ENCODE data around the gene RPS18.

DNA sequence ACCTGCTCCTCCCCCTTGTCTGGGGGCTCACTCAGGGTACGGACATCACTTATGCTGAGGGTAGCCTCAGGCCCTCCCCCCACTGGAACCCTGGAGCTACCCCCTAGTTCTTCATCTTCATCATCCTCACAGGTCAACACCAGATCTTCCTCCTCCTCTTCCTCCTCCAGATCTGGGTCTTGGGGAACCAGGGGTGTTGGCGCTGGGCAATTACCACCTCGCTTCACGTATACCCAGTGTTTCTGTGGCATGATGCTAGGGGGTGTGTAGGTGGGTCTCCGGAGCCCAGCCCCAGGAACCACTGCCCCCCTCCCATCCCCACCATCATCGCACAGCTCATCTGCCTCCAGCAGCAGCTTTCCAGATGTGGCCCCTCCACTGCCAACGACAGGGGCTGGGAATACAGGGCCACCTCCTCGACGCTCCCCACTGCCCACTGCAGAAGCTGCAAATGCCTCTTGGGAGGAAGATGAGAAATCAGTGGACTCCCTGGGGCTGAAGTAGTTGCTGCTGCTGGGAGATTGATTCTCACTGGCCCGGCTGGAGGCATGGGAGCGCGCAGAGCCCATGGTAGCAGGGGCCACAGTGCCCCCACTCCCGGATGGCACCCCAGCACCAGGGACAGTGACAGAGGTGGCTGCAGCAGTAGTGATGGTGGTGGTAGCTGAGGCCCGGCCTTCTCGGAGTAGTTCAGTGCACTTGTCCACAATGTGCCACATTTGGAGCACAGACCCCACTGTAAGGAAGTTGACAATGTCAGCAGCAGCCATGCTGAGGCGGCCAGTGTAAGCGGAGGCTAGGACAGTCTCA lies 44.1 kb downstream of the RPS18 start:
- no peak for TF ChIP-seq EP300 (IDR thresholded peaks at IDR 0.05; ENCODE audit: borderline replicate concordance in 1 of 2, control insufficient read depth in 1 of 2, low read depth in 2 of 2, low read length in 2 of 2)
- TF ChIP-seq EZH2 (IDR thresholded peaks at IDR 0.05; ENCODE audit: borderline replicate concordance, control insufficient read depth, low read depth, low read length) = no peak
- TF ChIP-seq SUZ12 (IDR thresholded peaks at IDR 0.05; ENCODE audit: unreplicated experiment) = no peak
- no peak for TF ChIP-seq ZNF384 (IDR thresholded peaks at IDR 0.05; ENCODE audit: borderline replicate concordance, low read depth, low read length)
- TF ChIP-seq ZNF274 (IDR thresholded peaks at IDR 0.05; ENCODE audit: insufficient read depth, insufficient read length) = no peak
- no peak for TF ChIP-seq POLR2AphosphoS5 (IDR thresholded peaks at IDR 0.05; ENCODE audit: low read length)
- no peak for TF ChIP-seq RFX5 (IDR thresholded peaks at IDR 0.05; ENCODE audit: low read depth, low read length)
- TF ChIP-seq EGR1 (IDR thresholded peaks at IDR 0.05; ENCODE audit: borderline replicate concordance in 1 of 2, low read depth in 2 of 2, low read length in 2 of 2) = no peak
- TF ChIP-seq, protein P1, sequence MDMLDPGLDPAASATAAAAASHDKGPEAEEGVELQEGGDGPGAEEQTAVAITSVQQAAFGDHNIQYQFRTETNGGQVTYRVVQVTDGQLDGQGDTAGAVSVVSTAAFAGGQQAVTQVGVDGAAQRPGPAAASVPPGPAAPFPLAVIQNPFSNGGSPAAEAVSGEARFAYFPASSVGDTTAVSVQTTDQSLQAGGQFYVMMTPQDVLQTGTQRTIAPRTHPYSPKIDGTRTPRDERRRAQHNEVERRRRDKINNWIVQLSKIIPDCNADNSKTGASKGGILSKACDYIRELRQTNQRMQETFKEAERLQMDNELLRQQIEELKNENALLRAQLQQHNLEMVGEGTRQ (IDR thresholded peaks at IDR 0.05; ENCODE audit: borderline replicate concordance, low read depth, low read length) = no peak
